K562 (cell line): ENCODE results near the gene CARM1. TPM values are rescaled to one million over a fixed set of nuclear protein-coding genes. Genes with fewer than 3 reads are reported as not detected.

Source experiments
- microRNA-seq: library from miRNA; unstranded; fragments of <30 nt; microRNA quantifications from one replicate; pipeline ENCODE4, GENCODE V29; 2018; ENCODE audit warnings: borderline microRNAs expressed
- polyA plus RNA-seq, 8 experiments: library from polyadenylated mRNA; depleted of rRNA in 4 of 8; stranded (reverse) in 5 of 8; unstranded in 3 of 8; fragments of >200 nt; fragmentation: Nextera tagmentation in 2 of 8; fragmentation: Illumina TruSeq in 1 of 8; extraction: Ambion mirVana in 2 of 8; extraction: Trizol in 1 of 8; gene quantifications; 2 replicates each; pipeline versions ENCODE4 v1.2.1 to v1.2.3, GENCODE V29; 2011 to 2014; ENCODE audit warnings: inconsistent platforms in 1 of 8, missing spikeins in 1 of 8
- small RNA-seq: library from RNA; depleted of rRNA; stranded (forward); fragments of <200 nt; gene quantifications from one replicate; pipeline ENCODE3, GENCODE V24; 2014
- total RNA-seq, 7 experiments: library from RNA; depleted of rRNA in 6 of 7; stranded (reverse); fragments of >200 nt in 6 of 7; fragmentation: Illumina TruSeq in 2 of 7; extraction: Trizol in 2 of 7; gene quantifications; 2 replicates each; pipeline versions ENCODE4 v1.2.1 to v1.2.3, GENCODE V29; 2011 to 2021; ENCODE audit warnings: low replicate concordance in 1 of 7

The CARM1 gene
- total and polyA plus RNA-seq, 9 of the 15 experiments (the other 6 are each of a cell fraction or from before 2014, with no cell fraction given): 0.36 to 86.0 (median 29.7) TPM

Small RNA genes within 50 kb of the gene (microRNA-seq; reads per million reads assigned to microRNA genes)
- gene MIR6793: 0.64 reads per million

Small RNA genes within 50 kb of the gene (small RNA-seq; reads per million reads assigned to genes)
- not detected for gene MIR6793

Other genes starting within 250 kb of the CARM1 start
Only the 7 nearest of the 10 such genes appear.
- 34.6 and 43.6 TPM in 2 replicates for gene QTRT1, start 170.1 kb upstream of the CARM1 start, total RNA-seq (2014; rRNA removed)
- gene QTRT1, start 170.1 kb upstream of the CARM1 start, total RNA-seq (2014; rRNA removed; fragmentation: Illumina TruSeq; extraction: Trizol): 7.1 and 10.4 TPM in 2 replicates
- gene QTRT1, start 170.1 kb upstream of the CARM1 start, total RNA-seq (2015; rRNA removed; fragmentation: Illumina TruSeq; extraction: Trizol): 32.8 and 33.7 TPM in 2 replicates
- 63.5 and 63.6 TPM in 2 replicates for gene QTRT1, start 170.1 kb upstream of the CARM1 start, total RNA-seq (2021)
- 30.5 and 46.6 TPM in 2 replicates for gene QTRT1, start 170.1 kb upstream of the CARM1 start, polyA plus RNA-seq (2011; rRNA removed)
- 19.3 and 44.0 TPM in 2 replicates for gene QTRT1, start 170.1 kb upstream of the CARM1 start, polyA plus RNA-seq (2014; fragmentation: Illumina TruSeq; extraction: Trizol)
- 1 to 10 TPM; 1.2 to 6.2 TPM for gene QTRT1, start 170.1 kb upstream of the CARM1 start, polyA plus RNA-seq (2014; fragmentation: Nextera tagmentation; extraction: Ambion mirVana)
- gene QTRT1, start 170.1 kb upstream of the CARM1 start, polyA plus RNA-seq (2014; rRNA removed): 65.5 and 77.8 TPM in 2 replicates
- gene DNM2, start 153.5 kb upstream of the CARM1 start, total RNA-seq (2014; rRNA removed): 77.1 and 94.4 TPM in 2 replicates
- 53.2 and 53.5 TPM in 2 replicates for gene DNM2, start 153.5 kb upstream of the CARM1 start, total RNA-seq (2014; rRNA removed; fragmentation: Illumina TruSeq; extraction: Trizol)
- 66.6 and 67.2 TPM in 2 replicates for gene DNM2, start 153.5 kb upstream of the CARM1 start, total RNA-seq (2015; rRNA removed; fragmentation: Illumina TruSeq; extraction: Trizol)
- 153 and 161 TPM in 2 replicates for gene DNM2, start 153.5 kb upstream of the CARM1 start, total RNA-seq (2021)
- gene DNM2, start 153.5 kb upstream of the CARM1 start, polyA plus RNA-seq (2011; rRNA removed): 72.6 and 122 TPM in 2 replicates
- 93.5 and 112 TPM in 2 replicates for gene DNM2, start 153.5 kb upstream of the CARM1 start, polyA plus RNA-seq (2014; fragmentation: Illumina TruSeq; extraction: Trizol)
- 1 to 10 TPM; 2.2 to 2.4 TPM for gene DNM2, start 153.5 kb upstream of the CARM1 start, polyA plus RNA-seq (2014; fragmentation: Nextera tagmentation; extraction: Ambion mirVana)
- 88.8 and 104 TPM in 2 replicates for gene DNM2, start 153.5 kb upstream of the CARM1 start, polyA plus RNA-seq (2014; rRNA removed)
- 28.1 and 34.4 TPM in 2 replicates for gene TMED1, start 35.3 kb upstream of the CARM1 start, total RNA-seq (2014; rRNA removed)
- 7.4 and 8.0 TPM in 2 replicates for gene TMED1, start 35.3 kb upstream of the CARM1 start, total RNA-seq (2014; rRNA removed; fragmentation: Illumina TruSeq; extraction: Trizol)
- 22.7 and 23.5 TPM in 2 replicates for gene TMED1, start 35.3 kb upstream of the CARM1 start, total RNA-seq (2015; rRNA removed; fragmentation: Illumina TruSeq; extraction: Trizol)
- 25.5 and 28.2 TPM in 2 replicates for gene TMED1, start 35.3 kb upstream of the CARM1 start, total RNA-seq (2021)
- 26.1 and 27.9 TPM in 2 replicates for gene TMED1, start 35.3 kb upstream of the CARM1 start, polyA plus RNA-seq (2011; rRNA removed)
- 9.6 and 18.6 TPM in 2 replicates for gene TMED1, start 35.3 kb upstream of the CARM1 start, polyA plus RNA-seq (2014; fragmentation: Illumina TruSeq; extraction: Trizol)
- 1 to 10 TPM in 1 of 2 experiments, under 1 TPM in 1; 0.86 to 5.9 TPM for gene TMED1, start 35.3 kb upstream of the CARM1 start, polyA plus RNA-seq (2014; fragmentation: Nextera tagmentation; extraction: Ambion mirVana)
- 29.3 and 30.2 TPM in 2 replicates for gene TMED1, start 35.3 kb upstream of the CARM1 start, polyA plus RNA-seq (2014; rRNA removed)
- 0.16 TPM in 1 of 2 replicates, not detected in the other for gene C19orf38, start 23.1 kb upstream of the CARM1 start, total RNA-seq (2014; rRNA removed)
- not detected in 2 replicates for gene C19orf38, start 23.1 kb upstream of the CARM1 start, total RNA-seq (2014; rRNA removed; fragmentation: Illumina TruSeq; extraction: Trizol)
- gene C19orf38, start 23.1 kb upstream of the CARM1 start, total RNA-seq (2015; rRNA removed; fragmentation: Illumina TruSeq; extraction: Trizol): not detected in 2 replicates
- 0.18 and 0.29 TPM in 2 replicates for gene C19orf38, start 23.1 kb upstream of the CARM1 start, total RNA-seq (2021)
- gene C19orf38, start 23.1 kb upstream of the CARM1 start, polyA plus RNA-seq (2011; rRNA removed): 0.14 and 0.31 TPM in 2 replicates
- gene C19orf38, start 23.1 kb upstream of the CARM1 start, polyA plus RNA-seq (2014; fragmentation: Illumina TruSeq; extraction: Trizol): not detected in 2 replicates
- not detected for gene C19orf38, start 23.1 kb upstream of the CARM1 start, polyA plus RNA-seq (2014; fragmentation: Nextera tagmentation; extraction: Ambion mirVana)
- 0.53 TPM in 1 of 2 replicates, not detected in the other for gene C19orf38, start 23.1 kb upstream of the CARM1 start, polyA plus RNA-seq (2014; rRNA removed)
- 65.2 and 80.4 TPM in 2 replicates for gene YIPF2, start 57.1 kb downstream of the CARM1 start, total RNA-seq (2014; rRNA removed)
- gene YIPF2, start 57.1 kb downstream of the CARM1 start, total RNA-seq (2014; rRNA removed; fragmentation: Illumina TruSeq; extraction: Trizol): 10.3 and 12.1 TPM in 2 replicates
- 31.6 and 32.5 TPM in 2 replicates for gene YIPF2, start 57.1 kb downstream of the CARM1 start, total RNA-seq (2015; rRNA removed; fragmentation: Illumina TruSeq; extraction: Trizol)
- 51.6 and 56.3 TPM in 2 replicates for gene YIPF2, start 57.1 kb downstream of the CARM1 start, total RNA-seq (2021)
- 40.5 and 69.1 TPM in 2 replicates for gene YIPF2, start 57.1 kb downstream of the CARM1 start, polyA plus RNA-seq (2011; rRNA removed)
- gene YIPF2, start 57.1 kb downstream of the CARM1 start, polyA plus RNA-seq (2014; fragmentation: Illumina TruSeq; extraction: Trizol): 20.4 and 44.1 TPM in 2 replicates
- 1 to 10 TPM; 1.3 to 2.2 TPM for gene YIPF2, start 57.1 kb downstream of the CARM1 start, polyA plus RNA-seq (2014; fragmentation: Nextera tagmentation; extraction: Ambion mirVana)
- 64.3 and 74.2 TPM in 2 replicates for gene YIPF2, start 57.1 kb downstream of the CARM1 start, polyA plus RNA-seq (2014; rRNA removed)
- 29.4 and 32.7 TPM in 2 replicates for gene TIMM29, start 57.3 kb downstream of the CARM1 start, total RNA-seq (2014; rRNA removed)
- 18.5 and 19.9 TPM in 2 replicates for gene TIMM29, start 57.3 kb downstream of the CARM1 start, total RNA-seq (2014; rRNA removed; fragmentation: Illumina TruSeq; extraction: Trizol)
- 20.2 and 20.7 TPM in 2 replicates for gene TIMM29, start 57.3 kb downstream of the CARM1 start, total RNA-seq (2015; rRNA removed; fragmentation: Illumina TruSeq; extraction: Trizol)
- 23.8 and 24.7 TPM in 2 replicates for gene TIMM29, start 57.3 kb downstream of the CARM1 start, total RNA-seq (2021)
- gene TIMM29, start 57.3 kb downstream of the CARM1 start, polyA plus RNA-seq (2011; rRNA removed): 11.0 and 13.2 TPM in 2 replicates
- 13.8 and 13.9 TPM in 2 replicates for gene TIMM29, start 57.3 kb downstream of the CARM1 start, polyA plus RNA-seq (2014; fragmentation: Illumina TruSeq; extraction: Trizol)
- 1 to 10 TPM; 2.4 to 3.2 TPM for gene TIMM29, start 57.3 kb downstream of the CARM1 start, polyA plus RNA-seq (2014; fragmentation: Nextera tagmentation; extraction: Ambion mirVana)
- gene TIMM29, start 57.3 kb downstream of the CARM1 start, polyA plus RNA-seq (2014; rRNA removed): 16.3 and 17.5 TPM in 2 replicates
- gene SMARCA4, start 89.5 kb downstream of the CARM1 start, total RNA-seq (2014; rRNA removed): 125 and 134 TPM in 2 replicates
- 45.7 and 48.4 TPM in 2 replicates for gene SMARCA4, start 89.5 kb downstream of the CARM1 start, total RNA-seq (2014; rRNA removed; fragmentation: Illumina TruSeq; extraction: Trizol)
- gene SMARCA4, start 89.5 kb downstream of the CARM1 start, total RNA-seq (2015; rRNA removed; fragmentation: Illumina TruSeq; extraction: Trizol): 52.1 and 54.1 TPM in 2 replicates
- gene SMARCA4, start 89.5 kb downstream of the CARM1 start, total RNA-seq (2021): 194 and 207 TPM in 2 replicates
- 40.7 and 69.1 TPM in 2 replicates for gene SMARCA4, start 89.5 kb downstream of the CARM1 start, polyA plus RNA-seq (2011; rRNA removed)
- gene SMARCA4, start 89.5 kb downstream of the CARM1 start, polyA plus RNA-seq (2014; fragmentation: Illumina TruSeq; extraction: Trizol): 98.6 and 118 TPM in 2 replicates
- gene SMARCA4, start 89.5 kb downstream of the CARM1 start, polyA plus RNA-seq (2014; fragmentation: Nextera tagmentation; extraction: Ambion mirVana): 10 to 100 TPM; 19.3 to 24.8 TPM
- 68.9 and 84.5 TPM in 2 replicates for gene SMARCA4, start 89.5 kb downstream of the CARM1 start, polyA plus RNA-seq (2014; rRNA removed)